ENCODE results near the gene SLC22A5. TPM values are rescaled to one million over a fixed set of nuclear protein-coding genes. Genes with fewer than 3 reads are reported as not detected.
A peak's percentile ranks its signal among the peaks of the same experiment; 100 is the strongest.

SLC22A5 gene
- polyA plus RNA-seq (ENCODE audit: insufficient read length) = 7.3 TPM

GRCh38 chr5:132369474-132370180 is at the start of gene SLC22A5:
Gene SLC22A5, plus strand, starts transcription at chr5:132369710. Its CDS starts 263 bp downstream, at chr5:132369973.
- peak; percentile 67 for DNase-seq

- DNase-seq = no peak
These were observed 49.5 kb upstream of the SLC22A5 start for GRCh38 chr5:132319975-132320374.

- no peak for DNase-seq
These were observed 48.3 kb upstream of the SLC22A5 start for GRCh38 chr5:132321109-132321721.

GRCh38 chr5:132322266-132322665 is 47.2 kb upstream of the SLC22A5 start:
- DNase-seq = no peak

- DNase-seq = no peak
These were observed 46.3 kb upstream of the SLC22A5 start for GRCh38 chr5:132323202-132323601.

- no peak for DNase-seq
These were observed 43.8 kb upstream of the SLC22A5 start for GRCh38 chr5:132325691-132326090.

- peak; percentile 17 for DNase-seq
These were observed 42.1 kb upstream of the SLC22A5 start for GRCh38 chr5:132327252-132327955.

- DNase-seq = no peak
These were observed 34.7 kb upstream of the SLC22A5 start for GRCh38 chr5:132334812-132335211.

GRCh38 chr5:132335402-132335801 is 34.1 kb upstream of the SLC22A5 start:
- no peak for DNase-seq

- no peak for DNase-seq
These were observed 30.0 kb upstream of the SLC22A5 start for GRCh38 chr5:132339502-132339901.

GRCh38 chr5:132342291-132343180 is 27.0 kb upstream of the SLC22A5 start:
- DNase-seq = no peak

- no peak for DNase-seq
These were observed 24.6 kb upstream of the SLC22A5 start for GRCh38 chr5:132344775-132345514.

- DNase-seq = no peak
These were observed 16.0 kb upstream of the SLC22A5 start for GRCh38 chr5:132353486-132353995.

GRCh38 chr5:132354381-132355139 is 14.9 kb upstream of the SLC22A5 start:
- DNase-seq = no peak

GRCh38 chr5:132355140-132355765 is 14.3 kb upstream of the SLC22A5 start:
- no peak for DNase-seq

- no peak for DNase-seq
These were observed 10.7 kb upstream of the SLC22A5 start for GRCh38 chr5:132358775-132359174.

GRCh38 chr5:132362086-132362485 is 7.4 kb upstream of the SLC22A5 start:
- no peak for DNase-seq

GRCh38 chr5:132363431-132364112 is 5.9 kb upstream of the SLC22A5 start:
- no peak for DNase-seq

- DNase-seq = no peak
These were observed 5.2 kb upstream of the SLC22A5 start for GRCh38 chr5:132364319-132364718.

- DNase-seq = no peak
These were observed 4.3 kb upstream of the SLC22A5 start for GRCh38 chr5:132365213-132365612.
